Measurements from ENCODE around the gene EPN1.

Gene EPN1

DNA sequence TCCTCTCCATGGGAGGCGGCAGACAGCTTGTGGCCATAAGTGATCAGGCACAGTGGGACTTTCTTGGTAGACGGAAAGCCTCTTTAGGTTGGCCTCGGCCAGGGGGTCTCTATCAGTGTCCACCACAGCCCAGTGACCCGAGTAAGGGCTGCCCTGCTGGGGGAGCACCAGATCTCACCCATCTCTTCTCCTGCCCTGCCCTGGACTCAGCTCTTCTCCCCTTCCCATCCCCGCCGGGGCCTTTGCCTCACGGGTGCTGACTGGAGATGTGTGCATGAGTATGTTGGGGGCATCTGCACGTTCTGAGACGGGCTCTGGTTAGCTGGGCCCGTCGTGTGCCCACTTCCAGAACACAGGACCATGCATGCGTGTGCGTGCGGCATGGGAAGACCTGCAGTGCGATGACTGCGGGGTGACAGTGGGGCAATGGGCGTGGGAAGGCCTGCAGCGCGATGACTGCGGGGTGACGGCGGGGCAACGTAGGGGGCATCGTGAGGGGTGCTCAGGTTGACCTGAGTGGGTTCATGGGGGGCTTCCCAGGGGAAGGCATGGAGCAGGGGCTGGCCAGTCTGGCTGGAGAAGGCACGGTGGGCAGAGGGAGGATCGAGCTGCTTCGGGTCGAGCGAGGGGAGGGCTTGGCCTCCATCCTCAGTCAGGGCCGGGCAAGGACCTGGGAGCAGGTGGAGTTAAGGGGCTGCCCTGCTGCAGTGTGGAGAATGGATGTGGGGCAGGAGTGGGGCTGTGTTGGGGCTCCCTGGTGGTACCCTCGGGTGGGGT lies 15.9 kb downstream of the EPN1 start:
- no peak for DNase-seq (ENCODE audit: low read depth)
- no peak overlapping the region for H3K4me3 ChIP-seq (ENCODE audit: low read depth, low read length)
- TF ChIP-seq, protein P1, sequence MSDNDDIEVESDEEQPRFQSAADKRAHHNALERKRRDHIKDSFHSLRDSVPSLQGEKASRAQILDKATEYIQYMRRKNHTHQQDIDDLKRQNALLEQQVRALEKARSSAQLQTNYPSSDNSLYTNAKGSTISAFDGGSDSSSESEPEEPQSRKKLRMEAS (IDR thresholded peaks at IDR 0.05; ENCODE audit: low read depth, low read length): no peak
- TF ChIP-seq MYC (IDR thresholded peaks at IDR 0.05; ENCODE audit: low read depth, low read length): no peak
- TF ChIP-seq, protein P2, sequence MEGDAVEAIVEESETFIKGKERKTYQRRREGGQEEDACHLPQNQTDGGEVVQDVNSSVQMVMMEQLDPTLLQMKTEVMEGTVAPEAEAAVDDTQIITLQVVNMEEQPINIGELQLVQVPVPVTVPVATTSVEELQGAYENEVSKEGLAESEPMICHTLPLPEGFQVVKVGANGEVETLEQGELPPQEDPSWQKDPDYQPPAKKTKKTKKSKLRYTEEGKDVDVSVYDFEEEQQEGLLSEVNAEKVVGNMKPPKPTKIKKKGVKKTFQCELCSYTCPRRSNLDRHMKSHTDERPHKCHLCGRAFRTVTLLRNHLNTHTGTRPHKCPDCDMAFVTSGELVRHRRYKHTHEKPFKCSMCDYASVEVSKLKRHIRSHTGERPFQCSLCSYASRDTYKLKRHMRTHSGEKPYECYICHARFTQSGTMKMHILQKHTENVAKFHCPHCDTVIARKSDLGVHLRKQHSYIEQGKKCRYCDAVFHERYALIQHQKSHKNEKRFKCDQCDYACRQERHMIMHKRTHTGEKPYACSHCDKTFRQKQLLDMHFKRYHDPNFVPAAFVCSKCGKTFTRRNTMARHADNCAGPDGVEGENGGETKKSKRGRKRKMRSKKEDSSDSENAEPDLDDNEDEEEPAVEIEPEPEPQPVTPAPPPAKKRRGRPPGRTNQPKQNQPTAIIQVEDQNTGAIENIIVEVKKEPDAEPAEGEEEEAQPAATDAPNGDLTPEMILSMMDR (IDR thresholded peaks at IDR 0.05; ENCODE audit: low read depth, low read length): no peak
- no peak for TF ChIP-seq POLR2A (IDR thresholded peaks at IDR 0.05; ENCODE audit: extremely low read depth, insufficient read length)

DNA sequence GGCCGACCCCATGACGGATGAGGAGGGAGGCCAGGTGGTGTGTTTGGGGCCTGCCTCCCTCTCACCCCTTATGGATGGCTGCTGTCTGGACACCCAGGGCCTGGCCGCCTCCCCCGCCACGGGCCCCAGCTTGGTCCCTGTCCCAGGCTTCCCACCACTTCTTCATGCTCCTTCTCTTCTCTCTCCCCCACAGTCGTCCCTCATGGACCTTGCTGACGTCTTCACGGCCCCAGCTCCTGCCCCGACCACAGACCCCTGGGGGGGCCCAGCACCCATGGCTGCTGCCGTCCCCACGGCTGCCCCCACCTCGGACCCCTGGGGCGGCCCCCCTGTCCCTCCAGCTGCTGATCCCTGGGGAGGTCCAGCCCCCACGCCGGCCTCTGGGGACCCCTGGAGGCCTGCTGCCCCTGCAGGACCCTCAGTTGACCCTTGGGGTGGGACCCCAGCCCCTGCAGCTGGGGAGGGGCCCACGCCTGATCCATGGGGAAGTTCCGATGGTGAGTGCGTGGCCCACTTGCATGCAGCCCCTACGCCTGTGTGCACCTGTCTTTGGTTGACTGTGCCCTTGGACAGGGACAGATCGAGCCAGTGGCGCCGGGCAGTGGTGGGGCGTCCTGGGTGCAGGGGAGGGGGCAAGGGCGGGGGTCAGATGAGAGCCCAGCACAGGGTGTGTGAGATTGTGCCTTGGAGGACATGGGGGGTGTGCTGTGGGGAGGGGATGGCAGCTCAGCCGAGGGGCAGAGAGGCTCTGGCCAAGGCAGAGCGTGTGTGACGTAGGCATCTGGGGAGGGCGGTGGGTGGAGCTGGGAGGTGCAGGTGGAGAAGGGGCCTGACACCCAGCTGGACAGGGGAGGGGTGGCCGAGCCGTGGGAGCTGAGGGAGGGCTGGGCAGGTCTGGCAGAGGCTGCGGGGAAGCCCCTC lies 16.8 kb downstream of the EPN1 start:
- TF ChIP-seq, protein P2 (IDR thresholded peaks at IDR 0.05; ENCODE audit: low read depth, low read length): no peak
- no peak for TF ChIP-seq MYC (IDR thresholded peaks at IDR 0.05; ENCODE audit: low read depth, low read length)
- TF ChIP-seq, protein P1 (IDR thresholded peaks at IDR 0.05; ENCODE audit: low read depth, low read length): no peak
- no peak for TF ChIP-seq POLR2A (IDR thresholded peaks at IDR 0.05; ENCODE audit: extremely low read depth, insufficient read length)
- no peak overlapping the region for H3K4me3 ChIP-seq (ENCODE audit: low read depth, low read length)
- no peak for DNase-seq (ENCODE audit: low read depth)

DNA sequence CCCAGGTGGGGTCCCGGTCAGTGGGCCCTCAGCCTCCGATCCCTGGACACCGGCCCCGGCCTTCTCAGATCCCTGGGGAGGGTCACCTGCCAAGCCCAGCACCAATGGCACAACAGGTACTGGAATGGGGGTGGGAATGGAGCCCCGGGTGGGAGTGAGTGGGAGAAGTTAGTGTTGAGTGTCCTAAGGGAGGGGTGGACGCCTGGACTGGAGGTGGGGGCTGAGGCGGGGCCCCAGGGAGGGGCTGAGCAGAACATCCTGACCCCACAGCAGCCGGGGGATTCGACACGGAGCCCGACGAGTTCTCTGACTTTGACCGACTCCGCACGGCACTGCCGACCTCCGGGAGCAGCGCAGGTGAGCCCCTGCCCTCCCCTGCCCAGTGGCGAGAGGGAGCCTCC lies 17.7 kb downstream of the EPN1 start:
- TF ChIP-seq MYC (IDR thresholded peaks at IDR 0.05; ENCODE audit: low read depth, low read length) (no peak), POLR2A (IDR thresholded peaks at IDR 0.05; ENCODE audit: extremely low read depth, insufficient read length) (no peak)
- TF ChIP-seq, protein P2 (IDR thresholded peaks at IDR 0.05; ENCODE audit: low read depth, low read length): no peak
- TF ChIP-seq, protein P1 (IDR thresholded peaks at IDR 0.05; ENCODE audit: low read depth, low read length): no peak
- H3K4me3 ChIP-seq (ENCODE audit: low read depth, low read length): no peak overlapping the region
- no peak for DNase-seq (ENCODE audit: low read depth)

DNA sequence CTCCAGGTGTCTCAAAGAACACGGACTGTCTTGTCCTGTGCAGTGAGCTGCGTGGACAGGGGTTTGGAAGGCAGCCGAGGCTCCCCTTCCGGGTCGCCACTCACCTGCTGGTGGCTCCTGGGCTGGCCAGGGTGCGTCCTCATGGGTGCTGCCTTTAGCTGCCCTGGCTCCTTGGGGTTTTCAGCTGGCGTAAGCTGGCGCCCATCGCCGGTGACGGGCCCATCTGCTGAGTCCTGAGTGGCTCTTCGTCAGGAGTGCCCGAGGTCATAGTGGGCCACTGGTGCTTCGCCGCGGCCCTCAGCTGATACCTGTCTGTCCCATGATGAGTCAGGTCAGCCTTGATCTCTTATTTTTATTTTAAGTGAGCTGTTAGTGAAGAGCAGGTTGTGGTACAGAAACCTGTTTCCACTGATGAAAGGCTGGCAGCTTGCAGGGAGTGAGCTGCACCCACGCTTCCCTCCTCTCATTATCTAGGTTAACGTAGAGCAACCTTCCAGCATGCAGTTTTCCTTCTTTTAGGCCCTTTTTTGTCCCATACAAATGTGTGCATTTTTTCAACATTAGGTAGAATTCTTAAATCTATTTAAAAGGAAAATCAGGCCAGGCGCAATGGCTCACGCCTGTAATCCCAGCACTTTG lies 18.4 kb downstream of the EPN1 start:
- TF ChIP-seq, protein P2 (IDR thresholded peaks at IDR 0.05; ENCODE audit: low read depth, low read length): no peak
- TF ChIP-seq, protein P1 (IDR thresholded peaks at IDR 0.05; ENCODE audit: low read depth, low read length): no peak
- TF ChIP-seq MYC (IDR thresholded peaks at IDR 0.05; ENCODE audit: low read depth, low read length): no peak
- TF ChIP-seq POLR2A (IDR thresholded peaks at IDR 0.05; ENCODE audit: extremely low read depth, insufficient read length): no peak
- H3K4me3 ChIP-seq (ENCODE audit: low read depth, low read length): no peak overlapping the region
- DNase-seq (ENCODE audit: low read depth): no peak

DNA sequence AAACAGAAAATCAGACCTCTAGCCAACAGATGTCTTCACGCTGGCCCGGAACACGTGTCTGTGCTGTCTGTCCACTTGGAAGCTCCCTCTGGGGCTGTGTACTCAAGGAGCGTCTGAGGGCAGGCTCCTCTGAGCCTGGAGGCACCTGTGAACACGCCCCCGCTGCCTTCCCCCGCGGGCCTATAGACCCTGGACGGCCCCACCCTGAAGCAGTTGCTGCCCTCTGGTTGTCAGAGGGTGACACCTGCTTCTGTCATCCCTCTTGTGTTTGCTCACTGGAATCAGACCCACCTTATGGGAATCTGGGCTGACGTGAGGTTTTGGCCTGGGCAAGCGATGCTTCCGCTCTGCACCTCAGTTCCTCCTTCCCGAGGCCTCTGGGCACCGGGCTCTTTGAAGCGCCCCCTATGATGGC lies 19.2 kb downstream of the EPN1 start:
- TF ChIP-seq, protein P1 (IDR thresholded peaks at IDR 0.05; ENCODE audit: low read depth, low read length): no peak
- TF ChIP-seq MYC (IDR thresholded peaks at IDR 0.05; ENCODE audit: low read depth, low read length) (no peak), POLR2A (IDR thresholded peaks at IDR 0.05; ENCODE audit: extremely low read depth, insufficient read length) (no peak)
- H3K4me3 ChIP-seq (ENCODE audit: low read depth, low read length): no peak overlapping the region
- DNase-seq (ENCODE audit: low read depth): no peak

All from NB4 (cell line).